Measurements from ENCODE around the gene FCRL4. TPM values are rescaled to one million over a fixed set of nuclear protein-coding genes. Genes with fewer than 3 reads are reported as not detected.

FCRL4 gene
- total RNA-seq, 1 donor from 2014 or later = not detected

Other genes starting within 250 kb of the FCRL4 start
- gene FCRL5, start 45.6 kb downstream of the FCRL4 start, total RNA-seq (ENCODE audit: unreplicated experiment) = not detected
- not detected for gene FCRL3, start 102.7 kb upstream of the FCRL4 start, total RNA-seq (ENCODE audit: unreplicated experiment)
- not detected for gene FCRL2, start 179.0 kb upstream of the FCRL4 start, total RNA-seq (ENCODE audit: unreplicated experiment)
- not detected for gene FCRL1, start 222.0 kb upstream of the FCRL4 start, total RNA-seq (ENCODE audit: unreplicated experiment)
- not detected for gene CD5L, start 243.7 kb upstream of the FCRL4 start, total RNA-seq (ENCODE audit: unreplicated experiment)